NCI-H2196 treated with DMSO at 0.1 percent for 48 hours (cell line): Measurements from ENCODE around the gene CASP12.

Source experiments
- DNase-seq: peaks from one replicate; lab custom pipeline; 2025; ENCODE audit not compliant: unreplicated experiment; lab: John Stamatoyannopoulos, UW

The CASP12 gene

DNA sequence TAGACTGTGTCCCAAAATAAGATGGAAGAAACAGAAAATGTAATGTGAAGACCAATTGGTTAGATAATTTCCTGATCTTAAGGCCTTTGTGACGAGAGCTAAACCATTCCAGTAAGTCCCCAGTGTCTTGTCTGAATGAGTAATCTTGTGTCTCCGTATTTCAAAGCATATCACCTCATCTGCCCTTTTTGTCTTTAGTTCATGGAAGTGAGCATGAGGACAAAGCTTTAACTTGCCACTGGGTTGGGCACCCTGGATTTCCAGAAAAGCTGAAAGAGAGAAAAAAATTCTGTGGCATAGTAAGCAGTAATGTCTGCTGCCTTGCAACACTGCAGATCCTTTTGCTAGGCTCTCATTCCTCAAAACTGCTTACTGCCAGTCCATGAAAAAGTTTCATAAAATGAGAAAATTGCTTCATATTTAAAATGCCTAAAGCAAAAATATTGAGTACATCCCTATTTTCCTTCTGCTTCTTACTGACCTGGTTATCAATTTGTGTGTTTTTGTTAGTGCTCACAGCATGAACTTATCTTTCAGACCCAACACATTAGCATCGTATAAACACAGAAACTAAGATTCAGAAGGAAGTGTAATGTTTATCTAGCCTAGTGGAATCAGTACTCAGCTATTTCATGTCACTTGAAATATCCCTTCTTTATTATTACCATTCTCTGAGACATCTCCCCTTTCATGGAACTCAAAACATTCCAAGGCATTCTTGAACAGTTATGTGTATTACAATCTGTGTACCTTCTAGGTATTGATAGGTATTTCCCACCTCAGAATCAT is 5.3 kb downstream of the CASP12 start:
- DNase-seq, result no peak

DNA sequence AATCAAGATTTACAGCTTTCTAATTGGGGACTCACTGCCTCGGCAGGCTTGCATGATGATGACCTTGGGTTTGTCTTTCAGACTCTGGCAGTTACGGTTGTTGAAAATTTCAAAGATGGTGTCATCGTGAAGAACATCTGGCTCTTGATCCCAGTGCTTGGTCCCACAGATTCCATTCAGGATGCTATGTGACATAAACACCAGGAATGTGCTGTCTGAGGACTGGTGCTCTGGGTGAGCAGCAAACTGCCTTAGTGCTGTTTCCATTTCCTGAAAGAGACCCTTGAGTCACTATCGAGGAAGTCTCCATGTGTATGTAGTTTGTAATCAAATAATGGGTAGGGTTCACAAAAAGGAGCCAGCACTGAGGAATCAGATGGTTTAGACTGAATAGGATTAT is 7.1 kb downstream of the CASP12 start:
- no peak for DNase-seq

DNA sequence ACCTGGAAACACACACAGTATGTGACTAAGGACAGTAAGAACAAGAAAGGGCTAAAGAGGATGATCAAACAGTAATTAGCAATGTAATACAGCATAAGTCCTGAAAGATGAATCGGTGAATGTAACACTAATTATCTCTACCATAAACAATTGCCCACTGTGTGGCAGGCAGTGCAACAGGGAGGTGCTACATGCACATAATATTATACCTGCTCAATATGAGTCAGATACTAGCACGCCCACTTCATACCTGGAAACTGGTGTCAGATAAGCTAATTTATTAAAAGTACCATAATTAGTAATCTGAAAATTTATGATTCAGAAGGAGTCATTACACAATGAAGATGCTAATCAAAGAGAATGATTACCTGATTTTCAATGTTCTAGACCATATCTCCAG is 14.9 kb downstream of the CASP12 start:
- no peak for DNase-seq

DNA sequence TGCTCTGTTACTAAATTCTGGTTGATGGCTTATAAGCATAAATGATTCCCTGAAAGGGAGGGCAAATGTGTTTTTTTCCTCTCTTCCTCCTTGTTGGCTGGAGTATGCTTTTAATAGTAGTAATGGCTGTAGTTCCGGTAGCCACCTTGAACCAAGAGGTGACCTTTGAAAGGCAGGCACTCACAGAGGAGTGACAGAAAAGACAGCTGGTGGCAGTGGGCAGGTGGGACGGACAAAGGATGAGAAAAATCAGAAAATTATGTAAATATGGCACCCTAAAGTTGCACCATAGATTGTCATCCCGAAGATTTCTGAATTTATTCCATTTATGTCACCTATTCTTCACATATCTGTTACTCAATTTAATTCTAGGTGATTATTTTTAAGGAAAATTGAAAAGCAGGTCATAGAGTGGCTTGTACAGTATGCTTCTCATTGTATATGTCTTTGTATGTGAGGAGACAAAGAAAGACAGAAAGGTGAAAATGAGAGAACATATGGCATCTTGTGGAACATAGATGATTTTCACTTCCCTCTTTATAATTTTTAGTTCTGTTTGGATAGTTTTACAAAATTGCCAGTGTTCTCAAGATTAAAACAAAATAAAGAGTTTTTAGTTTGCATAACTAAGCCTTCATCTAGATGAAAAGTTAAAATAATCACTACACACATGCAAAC is 17.0 kb downstream of the CASP12 start:
- no peak for DNase-seq

DNA sequence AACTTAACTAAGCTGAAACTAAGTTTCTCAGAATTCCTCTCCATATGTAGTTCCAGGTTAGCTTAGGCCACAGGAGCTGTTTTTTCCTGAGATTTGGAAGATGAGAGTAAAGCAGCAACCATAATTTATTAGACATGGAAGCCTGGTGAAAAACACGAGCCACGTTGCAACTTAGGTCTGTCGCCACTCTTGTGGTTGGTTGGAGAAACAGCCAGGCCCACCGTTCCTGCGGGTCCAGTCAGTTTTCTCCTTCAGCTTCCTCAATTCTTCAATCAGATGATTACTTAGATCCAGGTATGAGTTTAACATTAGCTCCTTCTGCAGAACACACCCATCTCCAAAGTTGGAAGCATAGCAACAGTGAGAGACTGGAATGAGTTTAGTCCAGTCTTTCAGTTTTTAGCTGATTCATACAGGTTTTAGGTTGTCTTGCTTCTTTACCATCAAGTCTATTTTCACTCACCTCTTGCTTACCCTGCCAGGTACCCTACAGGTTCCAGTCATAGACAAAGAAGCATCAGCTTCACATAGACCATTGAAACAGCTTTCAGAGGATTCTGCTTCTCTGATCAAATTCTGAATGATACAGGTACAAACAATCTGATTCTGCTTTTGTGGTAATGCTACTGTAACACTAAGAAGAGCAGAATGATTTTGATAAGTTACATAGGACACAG is 18.6 kb downstream of the CASP12 start:
- no peak for DNase-seq

DNA sequence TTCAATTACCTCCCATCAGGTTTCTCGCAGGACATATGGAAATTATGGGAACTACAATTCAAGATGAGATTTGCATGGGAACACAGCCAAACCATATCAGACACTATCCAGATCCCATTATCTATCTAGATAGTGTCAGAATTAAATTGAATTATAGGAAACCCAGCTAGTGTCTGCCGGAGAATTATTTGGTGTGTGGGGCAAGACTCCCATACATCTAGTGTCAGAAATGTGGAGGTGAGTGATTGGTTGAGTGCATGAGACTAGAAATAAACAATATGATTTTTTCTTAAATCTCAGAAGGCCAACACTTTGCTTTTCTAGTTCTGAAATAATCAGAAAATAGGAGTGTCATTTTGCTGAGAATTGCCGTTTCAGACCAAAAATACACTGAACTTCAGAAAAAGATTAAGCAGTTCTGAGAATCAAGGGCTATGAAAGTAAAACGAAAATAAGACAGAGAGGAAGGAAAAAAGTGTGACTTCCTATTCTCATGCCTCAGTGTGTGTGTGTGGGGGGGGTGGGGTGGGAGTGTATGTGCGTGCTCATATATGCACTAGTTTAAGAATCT is 21.3 kb downstream of the CASP12 start:
- DNase-seq, result no peak

DNA sequence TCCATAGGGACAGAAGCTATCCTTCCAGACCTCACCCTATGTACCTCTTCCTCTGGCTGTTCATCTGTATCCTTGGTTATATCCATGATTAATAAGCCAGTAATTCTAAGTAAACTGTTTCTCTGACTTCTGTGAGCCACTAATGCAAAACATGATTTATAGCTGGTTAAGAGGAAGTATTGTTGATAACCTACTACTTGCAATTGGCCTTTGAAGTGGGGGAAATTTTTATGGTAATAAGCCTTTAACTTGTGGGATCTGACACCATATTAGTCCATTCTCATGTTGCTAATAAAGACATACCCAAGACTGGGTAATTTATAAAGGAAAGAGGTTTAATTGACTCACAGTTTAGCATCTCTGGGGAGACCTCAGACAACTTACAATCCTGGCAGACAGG is 21.9 kb downstream of the CASP12 start:
- no peak for DNase-seq

DNA sequence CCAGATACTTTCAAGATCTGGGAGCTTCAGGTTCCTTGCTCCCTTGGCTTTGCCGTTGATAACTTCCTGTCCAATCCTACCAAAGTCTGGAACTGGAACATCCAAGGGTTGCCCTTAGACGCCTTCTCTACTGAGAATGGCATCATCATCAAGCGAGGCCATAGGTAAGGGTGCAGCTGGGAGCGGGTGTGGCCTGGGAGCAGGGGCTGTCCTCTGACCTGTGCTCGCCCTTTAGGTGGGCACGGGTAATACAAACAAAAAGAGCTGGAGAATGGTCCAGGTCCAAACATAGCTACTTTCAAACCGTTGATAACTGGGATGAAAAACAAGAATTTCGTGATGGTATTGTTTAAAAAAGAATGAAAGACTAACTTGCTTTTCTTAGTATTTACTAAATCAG is 25.0 kb downstream of the CASP12 start:
- no peak for DNase-seq

DNA sequence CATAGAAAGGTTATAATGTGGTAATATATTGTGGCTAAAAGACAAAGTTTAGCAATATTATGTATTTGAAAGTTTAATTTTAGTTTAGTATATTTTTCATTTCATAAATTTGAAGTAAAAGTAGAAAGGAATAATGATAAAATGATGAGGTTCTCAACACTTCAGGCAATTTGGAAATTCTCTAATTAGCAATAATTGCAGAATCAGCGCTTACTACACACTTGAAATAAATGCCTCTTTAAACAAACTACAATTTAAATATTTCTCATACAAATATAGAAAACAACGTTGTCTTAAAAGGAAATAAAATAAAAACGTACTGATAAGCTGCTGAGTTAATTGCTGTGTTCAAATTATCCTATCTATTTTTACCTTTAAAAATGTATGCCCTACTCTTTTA is 25.9 kb downstream of the CASP12 start:
- DNase-seq, result no peak

DNA sequence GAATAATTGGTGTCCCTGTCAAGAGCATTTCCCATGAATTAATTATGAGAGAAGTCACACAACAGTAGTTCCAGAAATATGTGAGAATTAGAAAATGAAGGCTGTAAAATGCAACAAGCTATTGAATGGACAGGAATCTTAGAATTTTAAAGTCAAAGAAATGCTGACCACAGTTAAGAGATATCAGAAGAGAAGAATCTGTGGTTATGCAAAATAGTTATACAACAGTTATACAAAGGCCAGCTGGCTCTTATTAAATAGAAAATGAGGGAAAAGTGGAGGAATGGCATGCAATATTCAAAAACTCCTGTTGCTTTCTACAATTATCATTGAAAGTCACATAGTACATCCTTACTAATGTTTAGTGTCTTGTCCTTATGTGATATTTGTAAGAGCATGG is 27.4 kb downstream of the CASP12 start:
- no peak for DNase-seq

DNA sequence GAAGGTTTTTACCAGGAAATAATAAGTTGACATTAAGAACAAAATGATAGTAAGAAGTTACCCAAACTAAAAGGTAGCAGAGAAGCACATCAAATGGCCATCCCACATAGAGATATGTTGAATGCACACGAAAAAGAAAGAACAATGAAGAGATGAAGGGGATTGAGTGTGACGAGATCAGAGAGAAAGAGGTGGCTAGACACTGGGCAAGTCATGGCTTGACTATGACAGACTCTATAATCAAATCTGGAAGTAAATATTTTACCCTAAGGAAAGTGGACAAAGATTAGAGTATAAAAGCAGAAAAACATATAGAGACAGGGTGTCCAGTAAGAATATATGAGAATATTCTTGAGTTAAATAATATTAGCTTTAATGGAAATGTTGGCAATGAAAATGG is 31.4 kb downstream of the CASP12 start:
- no peak for DNase-seq

DNA sequence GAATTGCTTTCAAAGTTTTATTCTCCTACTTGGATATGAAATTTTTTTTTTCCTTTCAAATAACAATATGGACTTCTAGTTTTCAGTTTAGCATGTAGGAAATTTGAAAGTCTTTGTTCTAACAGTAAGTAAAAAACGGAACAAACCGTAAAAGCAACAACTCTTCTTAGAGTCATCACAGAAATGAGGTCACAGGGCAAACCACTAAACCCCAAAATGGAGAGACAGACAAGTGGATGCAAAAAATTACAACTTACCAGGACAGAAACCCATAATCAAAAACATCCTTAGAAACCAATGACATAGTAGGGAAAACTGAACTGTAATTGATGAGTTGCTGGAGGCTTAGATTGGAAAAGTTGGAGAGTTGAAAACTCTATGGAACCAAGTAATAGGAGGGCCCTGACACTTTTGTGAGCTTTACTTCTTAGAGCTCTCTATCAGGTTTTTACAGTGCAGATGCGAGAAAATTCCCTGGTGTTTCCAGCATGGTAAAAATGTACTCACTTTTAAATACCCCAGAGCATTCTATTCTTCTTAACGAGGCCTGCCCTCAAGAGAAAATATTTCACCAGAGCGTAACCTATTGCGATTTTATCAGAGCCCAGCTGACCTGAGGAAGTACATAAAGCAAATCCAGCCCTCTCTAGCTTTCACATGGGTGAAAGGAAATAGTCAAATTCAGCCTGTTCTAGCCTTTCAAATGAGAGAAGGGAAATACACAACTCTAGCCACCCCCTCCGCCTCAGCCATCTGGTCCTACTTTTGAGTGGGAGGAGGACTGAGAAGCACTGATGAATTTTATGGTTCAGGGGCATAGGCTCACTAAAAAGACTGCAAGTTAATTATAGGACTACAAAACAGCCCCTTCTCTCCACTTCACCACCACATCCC is 39.1 kb downstream of the CASP12 start:
- no peak for DNase-seq

DNA sequence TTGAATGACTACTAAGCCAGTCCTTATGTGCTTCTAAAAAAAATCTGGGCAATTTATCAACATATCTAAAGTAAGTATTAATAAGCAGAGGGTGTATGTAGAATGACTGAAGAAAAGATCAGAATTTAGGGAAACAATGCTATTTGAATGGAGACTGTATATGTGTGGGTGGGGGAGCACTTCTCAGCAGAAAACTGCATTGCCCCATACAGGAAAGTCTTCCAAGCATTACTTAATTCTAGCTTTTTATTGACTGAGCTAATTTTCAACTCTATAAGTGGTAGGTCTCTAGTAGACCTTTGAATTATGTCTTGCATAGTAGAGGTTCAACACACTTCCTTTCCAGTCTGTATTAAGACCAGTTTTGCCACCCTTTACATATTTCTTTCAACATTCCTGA is 41.7 kb downstream of the CASP12 start:
- DNase-seq, result no peak

DNA sequence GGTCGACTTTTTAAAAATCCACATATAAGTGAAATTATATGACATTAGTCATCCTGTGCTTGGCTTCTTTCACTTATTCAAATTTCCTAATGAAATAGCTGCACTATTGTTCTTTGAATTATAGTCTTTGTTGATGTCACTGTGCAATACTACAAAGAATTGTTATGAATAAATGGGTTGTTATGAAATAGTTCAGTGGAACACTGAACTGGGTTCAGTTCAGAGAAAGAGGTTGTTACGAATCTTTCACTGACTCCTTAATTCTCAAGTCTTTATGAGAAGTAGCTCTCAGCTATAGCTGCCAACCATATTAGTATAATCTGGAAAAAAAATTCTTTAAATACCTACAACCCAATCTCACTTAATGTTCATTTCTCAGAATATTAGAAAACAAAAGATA is 42.3 kb downstream of the CASP12 start:
- DNase-seq, result no peak

DNA sequence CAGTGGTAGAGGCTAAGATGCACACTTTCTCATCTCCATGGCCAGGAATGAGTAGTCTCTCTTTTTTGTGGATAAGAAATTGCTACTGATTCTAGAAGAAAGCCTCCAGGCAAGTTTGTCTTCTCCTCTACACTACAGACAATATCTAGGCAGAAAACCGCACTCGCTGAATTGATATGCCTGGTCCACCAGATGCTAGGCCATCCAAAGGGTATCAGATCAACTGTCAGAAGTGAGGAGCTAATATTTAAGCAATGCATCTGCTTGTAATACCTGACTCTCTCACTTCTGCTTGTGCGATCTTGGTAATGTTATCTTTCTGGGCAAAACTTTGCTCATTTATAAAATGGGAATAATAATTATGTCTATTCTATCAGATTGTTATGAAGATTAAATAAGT is 45.0 kb downstream of the CASP12 start:
- DNase-seq, result no peak

DNA sequence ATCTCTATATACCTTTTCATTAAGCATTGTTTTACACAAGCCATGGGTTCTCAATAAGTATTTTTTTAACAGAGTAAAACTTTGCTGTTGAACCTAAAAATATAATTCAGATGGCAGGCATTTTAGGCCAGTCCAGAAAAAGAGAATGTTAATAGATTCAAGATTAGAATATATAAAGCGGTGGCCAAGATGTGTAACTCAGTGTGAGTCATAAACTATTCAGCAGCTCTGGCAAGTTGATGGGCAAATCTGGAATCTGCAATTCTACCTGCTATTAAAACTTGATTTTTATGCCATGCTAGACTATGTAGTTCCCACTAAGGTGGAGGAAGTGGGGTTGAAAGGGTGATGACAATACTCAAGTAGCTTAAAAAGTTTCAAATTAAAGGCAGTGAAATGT is 45.4 kb downstream of the CASP12 start:
- no peak for DNase-seq

DNA sequence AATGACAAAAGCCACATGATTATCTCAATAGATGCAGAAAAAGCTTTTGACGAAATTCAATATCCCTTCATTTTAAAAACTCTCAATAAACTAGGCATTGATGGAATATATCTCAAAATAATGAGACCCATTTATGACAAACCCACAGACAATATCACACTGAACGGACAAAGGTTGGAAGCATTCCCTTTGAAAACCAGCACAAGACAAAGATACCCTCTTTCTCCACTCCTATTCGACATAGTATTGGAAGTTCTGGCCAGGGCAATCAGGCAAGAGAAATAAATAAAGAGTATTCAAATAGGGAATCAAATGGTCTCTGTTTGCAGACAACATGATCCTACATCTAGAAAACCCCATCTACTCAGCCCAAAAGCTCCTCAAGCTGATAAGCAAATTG is 52.0 kb downstream of the CASP12 start:
- no peak for DNase-seq

DNA sequence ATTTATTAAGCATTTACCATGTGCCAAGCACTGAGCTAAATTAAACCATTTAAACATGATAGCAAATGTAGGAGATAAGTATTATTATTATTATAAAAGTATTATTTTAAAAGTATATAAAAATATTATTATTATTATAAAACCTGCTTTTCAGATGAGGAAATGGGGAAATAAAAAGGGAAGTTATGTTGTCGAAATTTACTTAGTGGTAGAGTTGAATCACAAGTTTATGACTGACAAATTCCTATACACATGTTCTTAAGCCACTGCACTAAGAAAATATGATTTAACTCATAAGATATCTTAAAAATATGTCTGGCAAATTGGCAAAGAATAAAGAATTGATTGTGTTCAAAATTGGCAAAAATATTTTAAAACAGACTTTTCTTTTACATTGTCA is 53.8 kb downstream of the CASP12 start:
- DNase-seq, result no peak

DNA sequence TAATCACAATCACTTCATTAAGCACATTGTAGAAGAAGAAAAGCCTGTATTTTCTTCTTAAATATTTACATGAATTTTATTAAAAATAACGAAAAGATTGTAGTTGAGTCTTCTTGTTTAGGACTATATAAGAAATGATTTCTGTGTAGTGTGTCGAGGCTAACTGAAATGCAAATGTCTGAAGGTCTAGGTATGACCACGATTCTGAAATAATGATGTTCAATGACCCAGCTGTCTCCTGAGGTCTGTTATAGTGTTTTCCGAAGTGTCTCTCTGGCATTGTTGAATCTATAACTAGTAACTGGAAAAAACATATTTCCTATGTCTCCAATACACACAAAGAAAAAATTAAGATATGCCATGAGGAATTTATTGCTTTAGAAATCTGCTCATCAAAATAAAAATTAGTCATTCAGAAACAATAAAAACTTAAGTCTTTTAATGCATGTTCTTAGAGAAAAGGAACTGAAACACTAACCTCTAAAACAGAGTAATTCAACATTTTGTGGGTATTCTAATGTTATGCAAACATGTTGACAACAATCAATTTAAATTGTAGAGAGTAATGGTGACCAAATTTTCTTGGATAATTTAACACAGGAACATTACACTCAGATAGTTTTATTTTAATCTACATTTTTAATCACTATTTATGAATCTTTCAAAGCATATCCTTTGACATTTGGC is 55.0 kb downstream of the CASP12 start:
- no peak for DNase-seq

DNA sequence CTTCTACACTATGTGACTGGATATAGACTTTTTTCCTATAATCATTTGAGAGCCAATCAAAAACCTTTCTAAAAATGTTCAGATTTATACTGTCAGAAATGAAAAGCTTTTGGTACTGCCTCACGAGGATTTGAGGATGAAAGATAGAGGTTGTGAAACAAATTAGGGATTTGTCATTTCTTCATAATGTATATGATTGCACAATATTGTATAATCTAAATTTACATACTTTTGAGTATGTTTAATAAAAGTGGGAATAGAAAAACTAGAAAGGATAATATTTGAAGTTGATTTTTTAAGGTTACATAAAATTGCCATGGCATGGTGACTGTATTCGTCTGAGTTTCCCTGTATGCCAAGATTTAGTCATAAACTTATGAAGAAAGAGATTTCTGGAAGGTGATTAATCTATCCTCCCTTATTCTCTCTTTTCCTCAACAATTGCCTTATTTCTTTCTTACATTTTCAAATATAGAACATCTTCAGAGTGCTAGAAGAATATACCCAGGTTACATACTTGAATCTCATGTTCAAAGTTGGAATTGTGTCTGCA is 56.2 kb downstream of the CASP12 start:
- no peak for DNase-seq
